ENCODE results near the gene GREM2. TPM values are rescaled to one million over a fixed set of nuclear protein-coding genes. Genes with fewer than 3 reads are reported as not detected.

Gene GREM2
- total RNA-seq, 1 experiment from 2014 or later = not detected

- WGBS (ENCODE audit: extremely low coverage, insufficient read length, low lambda C conversion rate) = no CpG with 5 or more reads among the region's 3 CpGs
Observed at GRCh38 chr1:240538776-240539430, 73.1 kb downstream of the GREM2 start.

More at GRCh38 chr1:240538776-240539430, 73.1 kb downstream of the GREM2 start:
- Histone ChIP-seq H3K4me1 (ENCODE audit: insufficient read depth, low read length) (peaks cover 8% of the 10 kb centered on the region; the same call in 1 of the 2 replicates), H3K9me3 (ENCODE audit: control insufficient read depth, low read depth, low read length) (no peaks in the 10 kb centered on the region), H3T11ph (ENCODE audit: low read length) (no peak overlapping the region), H3K4me2 (ENCODE audit: insufficient read depth, insufficient read length, low read length) (peak overlapping the region; percentile 26), H4K8ac (replicated peaks; ENCODE audit: insufficient read length, low read depth, low read length) (no peak overlapping the region), H2BK120ac (ENCODE audit: low read depth, low read length, poor library complexity, severe bottlenecking) (no peak overlapping the region), H3K14ac (ENCODE audit: insufficient read depth, low read length) (no peak overlapping the region), H3K9ac (ENCODE audit: extremely low read depth, insufficient read length, low read length) (no peak overlapping the region), H3K79me2 (ENCODE audit: insufficient read depth, low read length) (no peaks in the 10 kb centered on the region), H2BK20ac (ENCODE audit: low read depth, low read length, poor library complexity, severe bottlenecking) (no peak overlapping the region), H3K79me1 (ENCODE audit: insufficient read depth, low read depth, low read length, poor library complexity, severe bottlenecking) (no peaks in the 10 kb centered on the region), H3K4ac (ENCODE audit: low read depth, low read length) (no peak overlapping the region), H2AFZ (ENCODE audit: low read length) (no peak overlapping the region), H3K23me2 (ENCODE audit: insufficient read length, low read depth, low read length, poor library complexity, severe bottlenecking) (no peaks in the 10 kb centered on the region), H4K5ac (ENCODE audit: insufficient read length, low read depth, low read length) (no peak overlapping the region), H2BK15ac (ENCODE audit: low read depth, low read length) (no peak overlapping the region), H3K27me3 (ENCODE audit: insufficient read depth, low read length) (no peaks in the 10 kb centered on the region), H2BK12ac (ENCODE audit: insufficient read length, low read depth, low read length) (no peak overlapping the region), H3K27ac (ENCODE audit: insufficient read length, low read depth, low read length) (no peak overlapping the region), H2BK5ac (ENCODE audit: insufficient read length, low read length) (no peak overlapping the region), H4K20me1 (ENCODE audit: control insufficient read depth, insufficient read depth, insufficient read length) (no peaks in the 10 kb centered on the region), H3K23ac (ENCODE audit: insufficient read length, low read depth, low read length) (no peak overlapping the region), H3K18ac (ENCODE audit: insufficient read length, low read depth, low read length) (no peak overlapping the region), H3K56ac (ENCODE audit: insufficient read length, low read depth, low read length) (no peak overlapping the region), H2AK5ac (ENCODE audit: insufficient read length, low read length) (no peak overlapping the region), H4K91ac (ENCODE audit: insufficient read length, low read depth, low read length) (no peak overlapping the region)
- H3K27me3 Mint-ChIP-seq (ENCODE audit: low read depth) = peaks cover 10% of the 10 kb centered on the region
- H3K9me3 Mint-ChIP-seq = no peaks in the 10 kb centered on the region; a peak in 2 of 5 replicates
- TF ChIP-seq, protein P1, sequence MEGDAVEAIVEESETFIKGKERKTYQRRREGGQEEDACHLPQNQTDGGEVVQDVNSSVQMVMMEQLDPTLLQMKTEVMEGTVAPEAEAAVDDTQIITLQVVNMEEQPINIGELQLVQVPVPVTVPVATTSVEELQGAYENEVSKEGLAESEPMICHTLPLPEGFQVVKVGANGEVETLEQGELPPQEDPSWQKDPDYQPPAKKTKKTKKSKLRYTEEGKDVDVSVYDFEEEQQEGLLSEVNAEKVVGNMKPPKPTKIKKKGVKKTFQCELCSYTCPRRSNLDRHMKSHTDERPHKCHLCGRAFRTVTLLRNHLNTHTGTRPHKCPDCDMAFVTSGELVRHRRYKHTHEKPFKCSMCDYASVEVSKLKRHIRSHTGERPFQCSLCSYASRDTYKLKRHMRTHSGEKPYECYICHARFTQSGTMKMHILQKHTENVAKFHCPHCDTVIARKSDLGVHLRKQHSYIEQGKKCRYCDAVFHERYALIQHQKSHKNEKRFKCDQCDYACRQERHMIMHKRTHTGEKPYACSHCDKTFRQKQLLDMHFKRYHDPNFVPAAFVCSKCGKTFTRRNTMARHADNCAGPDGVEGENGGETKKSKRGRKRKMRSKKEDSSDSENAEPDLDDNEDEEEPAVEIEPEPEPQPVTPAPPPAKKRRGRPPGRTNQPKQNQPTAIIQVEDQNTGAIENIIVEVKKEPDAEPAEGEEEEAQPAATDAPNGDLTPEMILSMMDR (conservative IDR thresholded peaks at IDR 0.05) = no peak
- H3K4me1 Mint-ChIP-seq = peaks cover 14 to 17% of the 10 kb centered on the region in 2 experiments
- H3K27ac Mint-ChIP-seq = no peak overlapping the region
- no peak overlapping the region for H3K4me3 Mint-ChIP-seq
- no peak for DNase-seq
- peaks cover 0 to 4% (median 3%) of the 10 kb centered on the region in 3 experiments; a peak in 1 of 7 replicates for H3K36me3 Mint-ChIP-seq (ENCODE audit: insufficient read depth in 1 of 3, low read depth in 3 of 3)
